ENCODE measurements around the gene LSMEM2. TPM values are rescaled to one million over a fixed set of nuclear protein-coding genes. Genes with fewer than 3 reads are reported as not detected.

The LSMEM2 gene
- total RNA-seq = not detected in 2 replicates

GRCh38 chr3:50278880-50279224, at the start of gene LSMEM2:
Gene LSMEM2 (plus strand): TSS chr3:50279087. CDS start chr3:50279114, 27 bp downstream.

DNA sequence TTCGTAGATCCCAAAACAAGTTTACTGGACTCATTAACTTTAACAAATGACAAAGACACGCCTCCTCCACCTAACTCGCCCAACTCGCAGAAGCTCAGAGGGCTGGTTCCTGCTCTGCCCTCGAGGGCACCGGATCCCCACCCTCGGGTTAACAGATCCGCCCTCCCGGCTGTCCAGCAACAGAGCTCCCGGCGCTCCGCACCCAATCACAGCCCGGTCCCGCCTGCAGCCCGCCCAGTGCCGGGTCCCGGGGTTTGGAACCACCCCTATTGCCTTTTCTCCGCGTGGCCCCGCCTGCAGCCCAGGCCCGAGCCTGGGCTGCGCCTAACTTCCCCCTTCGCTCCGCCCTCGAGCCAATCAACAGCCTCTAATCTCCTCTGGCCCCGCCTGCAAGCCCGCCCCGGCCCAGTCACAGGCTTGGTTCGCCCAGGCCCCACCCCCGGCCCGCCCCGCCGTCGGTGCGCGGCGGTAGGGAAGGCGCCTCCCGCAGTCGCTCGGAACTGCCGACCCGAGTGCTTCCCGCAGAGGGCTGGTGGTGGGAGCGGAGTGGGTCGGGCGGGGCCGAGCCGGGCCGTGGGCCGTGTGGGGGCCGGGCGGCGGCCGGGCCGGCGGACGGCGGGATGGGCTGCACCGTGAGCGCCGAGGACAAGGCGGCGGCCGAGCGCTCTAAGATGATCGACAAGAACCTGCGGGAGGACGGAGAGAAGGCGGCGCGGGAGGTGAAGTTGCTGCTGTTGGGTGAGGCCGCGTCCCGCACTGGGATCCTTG, 43.0 kb upstream of the LSMEM2 start, which contains the start of gene GNAI2:
Gene GNAI2 (plus strand): TSS at position 489 of the 768 bp plus-strand sequence. CDS start 132 bp downstream, at position 621.

GRCh38 chr3:50268703-50269451, 10.0 kb upstream of the LSMEM2 start, which contains the start of gene SEMA3B:
Gene SEMA3B (plus strand): TSS chr3:50269147. CDS start chr3:50269241, 94 bp downstream.

DNA sequence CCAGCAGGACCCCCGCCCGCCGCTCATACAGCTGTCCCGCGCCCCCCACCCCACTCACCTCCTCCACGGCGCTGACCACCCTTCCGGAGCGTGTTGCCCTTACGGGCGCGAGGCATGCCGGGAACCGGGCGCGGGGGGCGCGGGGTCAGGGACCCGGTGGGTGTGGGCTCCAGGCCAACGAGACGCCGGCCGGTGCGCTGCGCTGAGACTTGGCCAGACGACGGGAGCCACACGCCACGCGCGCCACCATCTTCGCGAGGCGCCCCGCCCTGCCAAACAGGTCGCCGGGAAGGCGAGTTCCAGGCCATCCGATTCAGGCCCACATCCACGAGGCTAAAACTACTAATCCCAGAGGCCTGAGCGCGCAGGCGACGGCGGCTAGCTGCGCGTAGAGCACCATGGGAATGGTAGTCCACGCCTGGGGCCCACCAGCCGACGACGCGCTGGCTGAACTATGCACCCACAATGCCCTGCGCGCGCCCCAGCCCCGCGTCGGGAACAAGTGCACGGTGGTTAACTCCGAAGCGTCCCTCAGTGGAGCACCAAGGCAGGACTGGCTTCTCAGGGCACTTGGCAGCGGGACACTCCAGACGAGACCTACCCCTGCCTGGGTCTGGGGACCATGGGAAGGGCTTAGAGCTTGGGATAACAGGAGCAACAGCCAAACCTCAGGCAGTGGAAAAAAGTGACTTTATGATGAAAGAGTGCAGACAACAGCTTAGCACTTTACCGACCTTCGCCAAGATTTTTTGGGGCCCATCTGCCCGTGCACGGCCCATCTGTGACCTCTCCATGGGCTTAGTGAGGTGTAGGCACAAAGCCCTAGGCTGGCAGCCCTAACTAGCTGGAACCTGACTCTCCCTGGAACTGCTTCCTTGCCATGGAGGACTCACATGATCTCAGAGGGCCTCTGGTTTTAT, 13.5 kb downstream of the LSMEM2 start, which contains the start of gene IFRD2:
Gene IFRD2 (minus strand): TSS at position 271 of the 920 bp plus-strand sequence. CDS start 155 bp downstream, at position 116.

GRCh38 chr3:50298836-50299637, 20.1 kb downstream of the LSMEM2 start, which contains the start of the genes HYAL3 and NAA80:
Gene HYAL3 (minus strand): TSS chr3:50299405. CDS start chr3:50295602, 3,803 bp downstream.
Gene NAA80 (minus strand): TSS chr3:50299405. CDS start chr3:50297463, 1,942 bp downstream.

DNA sequence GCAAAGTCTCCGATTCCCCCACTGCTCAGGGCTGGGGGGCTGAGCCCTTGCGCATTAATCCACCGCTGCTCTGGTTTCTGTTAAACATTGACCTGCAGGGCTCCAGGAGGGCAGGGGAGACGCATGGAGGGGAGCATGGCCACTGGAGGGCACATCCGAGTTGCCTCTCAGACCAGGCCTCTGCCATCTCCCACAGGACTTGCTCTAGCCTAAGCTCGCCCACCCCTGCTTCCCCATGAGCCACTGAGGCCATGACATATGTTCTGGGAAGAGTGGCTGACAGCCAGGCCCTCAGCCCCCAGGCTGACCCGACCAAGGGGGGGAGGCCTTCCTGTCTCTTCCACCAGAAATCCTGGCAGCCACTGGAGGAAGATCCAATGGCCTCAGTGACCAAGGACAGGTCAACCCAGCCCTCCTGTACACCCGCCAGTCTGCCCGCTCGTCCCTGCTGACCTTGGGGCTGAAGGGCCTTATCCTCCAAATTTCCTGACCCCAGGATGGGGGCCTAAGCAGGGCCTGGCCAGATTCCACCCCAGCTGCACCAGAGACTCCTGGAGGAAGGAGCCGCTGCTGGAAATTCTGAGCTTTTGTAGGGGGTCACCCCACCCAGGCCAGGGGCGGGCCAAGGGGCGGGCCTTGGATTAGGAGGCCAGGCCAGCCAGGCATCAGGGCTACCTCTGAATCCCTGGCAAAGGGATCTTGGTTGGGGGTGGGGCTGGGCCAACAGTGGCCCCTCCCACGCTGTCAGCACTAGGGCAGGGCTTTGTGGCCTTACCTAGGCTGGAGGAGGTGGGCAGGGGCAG, 24.3 kb downstream of the LSMEM2 start, which contains the start of gene HYAL1:
Gene HYAL1 (minus strand): TSS at position 562 of the 803 bp plus-strand sequence. CDS start 618 bp downstream, outside the sequence.

GRCh38 chr3:50322386-50323091, 43.7 kb downstream of the LSMEM2 start, which contains the start of gene HYAL2:
Gene HYAL2 (minus strand): TSS chr3:50322745. CDS start chr3:50320489, 2,256 bp downstream.

GRCh38 chr3:50327943-50328691, 49.2 kb downstream of the LSMEM2 start, which contains the start of gene TUSC2:
Gene TUSC2 (minus strand): TSS chr3:50328223. CDS start chr3:50328099, 124 bp downstream.

Other genes starting within 250 kb of the LSMEM2 start
- gene RBM5, start 190.2 kb upstream of the LSMEM2 start, total RNA-seq = 99.2 and 108 TPM in 2 replicates
- gene SEMA3F, start 123.8 kb upstream of the LSMEM2 start, total RNA-seq = 0.14 and 0.92 TPM in 2 replicates
- not detected in 2 replicates for gene GNAT1, start 87.5 kb upstream of the LSMEM2 start, total RNA-seq
- not detected in 2 replicates for gene SLC38A3, start 73.8 kb upstream of the LSMEM2 start, total RNA-seq
- gene GNAI2, start 42.9 kb upstream of the LSMEM2 start, total RNA-seq = 188 and 209 TPM in 2 replicates
- 16.5 and 31.8 TPM in 2 replicates for gene SEMA3B, start 9.9 kb upstream of the LSMEM2 start, total RNA-seq
- 36.8 and 46.9 TPM in 2 replicates for gene IFRD2, start 13.3 kb downstream of the LSMEM2 start, total RNA-seq
- 2.6 and 3.7 TPM in 2 replicates for gene HYAL3, start 20.3 kb downstream of the LSMEM2 start, total RNA-seq
- 1.7 and 1.8 TPM in 2 replicates for gene NAA80, start 20.3 kb downstream of the LSMEM2 start, total RNA-seq
- 1.6 and 2.5 TPM in 2 replicates for gene HYAL1, start 24.5 kb downstream of the LSMEM2 start, total RNA-seq
- 49.8 and 80.7 TPM in 2 replicates for gene HYAL2, start 43.7 kb downstream of the LSMEM2 start, total RNA-seq
- gene TUSC2, start 49.1 kb downstream of the LSMEM2 start, total RNA-seq = 10.7 and 16.5 TPM in 2 replicates
- 20.2 and 25.1 TPM in 2 replicates for gene RASSF1, start 61.7 kb downstream of the LSMEM2 start, total RNA-seq
- gene ZMYND10, start 66.6 kb downstream of the LSMEM2 start, total RNA-seq = 0.28 and 1.1 TPM in 2 replicates
- gene NPRL2, start 71.7 kb downstream of the LSMEM2 start, total RNA-seq = 21.5 and 24.8 TPM in 2 replicates
- 29.0 and 34.6 TPM in 2 replicates for gene CYB561D2, start 71.8 kb downstream of the LSMEM2 start, total RNA-seq
- gene TMEM115, start 80.4 kb downstream of the LSMEM2 start, total RNA-seq = 27.6 and 42.5 TPM in 2 replicates
- 0.09 TPM in 1 of 2 replicates, not detected in the other for gene CACNA2D2, start 224.5 kb downstream of the LSMEM2 start, total RNA-seq